Stimulated activated CD8-positive, alpha-beta memory T cell treated with anti-CD3 and anti-CD28 coated beads, Interleukin-7, amount 100 ng/mL, for 1 hour (primary cell): ENCODE data around the gene CDH23.

Experiments used
- DNase-seq, 2 donors: peaks; one replicate each; pipeline ENCODE4 v3.0.0-alpha.2; 2020; ENCODE audit warnings: low read depth in 2 of 2

The CDH23 gene

DNA sequence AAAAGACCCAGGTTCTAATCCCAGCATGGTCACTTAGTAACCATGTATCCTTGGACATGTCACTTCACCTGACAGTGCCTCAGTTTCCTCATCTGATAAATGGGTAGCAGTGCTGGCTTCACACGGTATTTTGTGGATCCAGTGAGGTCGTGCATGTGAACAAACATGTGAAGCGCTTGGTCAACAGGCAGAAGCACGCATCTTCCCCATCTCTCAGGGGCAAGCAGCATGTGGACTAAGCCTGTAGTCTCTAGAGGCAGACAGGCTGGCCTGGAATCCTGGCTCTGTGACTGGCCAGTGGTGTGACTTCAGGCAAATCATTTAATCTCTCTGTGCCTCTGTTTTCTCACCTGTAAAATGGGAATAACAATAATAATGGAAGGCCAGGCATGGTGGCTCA is 207.0 kb downstream of the CDH23 start:
- DNase-seq, result no peak

DNA sequence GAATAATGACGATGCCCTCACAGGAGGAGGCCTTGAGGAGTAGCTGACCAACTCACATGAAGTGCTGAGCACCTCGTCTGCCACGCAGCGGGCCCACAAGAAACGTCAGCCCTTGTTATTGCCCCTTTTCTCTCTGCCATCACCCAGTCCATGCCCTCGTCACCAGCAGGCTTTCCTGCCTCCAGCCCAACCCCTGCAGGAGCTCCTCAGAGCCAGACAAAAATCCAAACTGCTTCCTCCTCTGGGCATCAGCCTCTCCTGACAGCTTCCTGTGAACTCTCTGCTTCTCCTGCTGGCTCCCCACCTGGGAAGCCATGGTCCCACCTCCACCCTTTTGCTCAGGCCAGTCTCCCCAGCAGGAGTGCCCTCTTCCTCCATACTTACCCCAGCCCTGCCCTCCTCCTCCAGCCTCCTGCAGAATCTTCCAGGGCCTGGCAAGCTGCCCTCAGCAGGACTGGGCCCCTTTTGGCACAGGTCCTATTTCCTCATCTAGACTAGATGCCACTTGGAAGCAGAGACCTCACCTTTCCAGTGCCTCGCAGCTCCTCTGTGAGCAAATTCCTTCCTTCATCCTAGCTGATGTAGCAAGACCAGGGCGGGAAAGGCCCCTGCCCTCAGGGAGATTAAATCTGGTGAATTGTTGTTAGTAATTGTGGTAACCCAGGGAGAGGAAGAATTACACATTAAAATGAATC is 207.8 kb downstream of the CDH23 start:
- DNase-seq, result no peak

DNA sequence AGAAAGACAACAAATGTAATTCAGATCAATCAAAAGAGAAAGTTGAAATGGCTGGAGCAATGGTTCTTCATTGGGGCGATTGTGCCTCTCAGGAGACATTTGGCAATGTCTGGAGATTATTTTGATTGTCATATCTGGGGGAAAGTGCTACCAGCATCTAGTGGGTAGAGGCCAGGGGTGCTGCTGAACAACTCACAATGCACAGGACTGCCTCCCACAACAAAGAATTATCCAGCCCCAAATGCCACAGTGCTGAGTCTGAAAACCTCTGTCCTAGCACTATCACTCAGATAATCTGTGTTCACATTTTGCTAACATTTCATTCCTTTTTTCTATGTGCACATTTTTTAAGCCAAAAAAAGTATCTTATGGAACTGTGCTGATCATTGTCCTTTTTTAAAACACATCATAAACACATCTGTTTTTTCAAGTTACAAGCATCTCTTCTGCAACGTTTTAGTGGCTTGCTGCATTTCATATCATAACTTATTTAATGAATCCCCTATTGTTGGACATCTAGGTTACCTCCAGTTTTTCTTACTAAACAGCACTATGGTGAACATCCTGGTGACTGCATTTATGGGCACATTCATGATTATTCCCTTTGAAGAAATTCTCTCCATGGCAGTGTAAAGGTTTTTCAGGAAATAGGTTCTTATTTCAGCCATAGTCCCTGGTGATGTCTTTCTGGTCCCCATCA is 208.7 kb downstream of the CDH23 start:
- DNase-seq, result no peak

DNA sequence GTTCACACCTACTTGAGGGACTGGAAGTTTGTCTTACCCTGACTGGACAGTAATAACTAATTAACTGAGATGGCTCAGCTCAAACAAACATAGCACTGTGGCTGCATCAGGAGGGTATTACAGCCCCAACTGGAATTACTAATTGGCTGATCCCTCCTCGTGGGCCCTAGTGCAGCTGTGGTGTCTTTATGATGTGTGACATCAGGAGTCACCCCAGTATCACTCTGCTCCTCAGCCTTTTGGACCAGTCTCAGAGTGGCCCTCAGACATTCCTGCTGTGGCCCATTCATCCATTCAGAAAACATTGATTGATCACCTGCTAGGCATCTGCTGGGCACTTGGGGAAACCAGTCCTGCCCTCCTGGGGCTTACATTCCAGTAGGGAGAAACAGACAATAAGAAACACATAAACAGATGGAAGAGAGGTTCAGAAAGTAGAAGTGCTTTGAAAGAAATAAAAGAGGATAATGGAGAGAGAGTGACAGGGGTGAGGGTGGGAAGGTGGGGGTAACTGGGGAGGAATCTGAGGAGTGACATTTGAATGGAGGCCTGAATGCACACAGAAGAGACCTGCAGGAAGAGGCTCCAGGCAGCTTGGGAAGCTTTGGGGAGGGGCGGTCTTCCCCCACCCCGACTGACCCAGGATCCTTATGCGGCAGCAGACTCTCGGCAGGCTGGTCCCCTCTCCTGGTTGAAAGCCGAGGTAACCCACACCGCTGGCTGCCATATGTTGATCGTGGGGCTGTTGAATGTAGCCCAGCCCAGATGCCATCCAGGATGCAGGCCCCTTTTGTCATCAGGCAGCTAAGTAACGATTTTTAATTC is 209.7 kb downstream of the CDH23 start:
- DNase-seq, result no peak

DNA sequence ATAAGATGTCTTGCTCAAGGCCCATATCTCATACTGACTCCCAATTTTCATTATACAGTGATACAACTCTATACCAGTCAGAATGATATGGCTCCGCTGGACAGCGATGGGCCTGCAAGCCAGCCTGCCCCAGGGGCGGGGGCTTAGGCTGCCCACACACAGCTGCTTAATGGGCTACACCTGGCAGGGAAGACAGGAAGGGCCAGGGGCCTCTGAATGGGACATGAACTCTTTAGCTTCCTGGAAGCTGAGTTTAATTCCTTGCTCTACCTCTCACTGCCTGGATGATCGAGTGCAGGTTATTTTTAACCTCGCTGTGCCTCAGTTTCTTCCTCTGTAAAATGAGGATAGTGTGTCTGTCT is 210.3 kb downstream of the CDH23 start:
- DNase-seq, result no peak

DNA sequence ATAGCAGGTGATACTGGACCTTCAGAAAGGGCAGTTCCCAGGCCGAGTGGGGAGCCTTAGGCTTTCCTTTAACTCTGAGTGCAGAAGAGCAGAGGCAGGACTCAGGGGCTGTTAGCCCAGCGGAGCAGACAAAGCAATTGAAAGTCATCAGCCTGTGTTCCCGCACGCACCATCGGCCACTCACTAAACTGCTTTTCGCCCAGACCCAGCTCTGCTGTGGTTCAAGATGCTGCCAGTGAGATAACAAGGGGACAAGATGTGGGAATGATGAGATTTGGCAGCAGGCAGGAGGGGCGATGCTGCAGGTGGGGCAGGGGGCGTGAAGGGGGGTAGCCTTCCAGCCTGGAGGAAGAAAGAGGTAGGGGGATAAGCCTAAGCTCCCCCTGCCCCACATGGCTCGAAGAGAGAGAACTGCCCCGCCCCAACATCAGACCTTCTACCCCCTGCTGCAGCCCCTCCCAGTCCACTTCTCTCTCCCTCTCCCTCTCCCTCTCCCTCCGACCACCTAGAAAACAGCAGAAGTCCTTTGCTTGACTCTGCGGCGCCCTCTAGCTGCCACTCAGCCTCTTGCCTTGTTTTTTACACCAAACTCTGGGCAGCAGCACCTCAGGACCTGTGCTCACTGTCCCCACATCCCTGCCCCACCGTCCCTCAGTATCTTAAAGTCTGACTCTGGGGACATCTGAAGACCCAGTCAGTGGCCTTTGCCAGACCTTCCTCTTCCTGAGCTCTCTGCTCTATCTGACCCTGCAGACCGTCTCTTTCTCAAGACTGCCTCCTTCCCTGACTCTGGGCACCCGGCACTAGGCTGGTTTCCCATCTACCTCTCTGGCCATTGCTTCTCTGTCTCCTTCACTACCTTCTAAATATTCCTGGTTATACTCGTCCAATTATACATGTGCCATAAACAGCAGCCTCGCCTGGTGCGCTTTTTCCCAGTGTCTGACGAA is 212.4 kb downstream of the CDH23 start:
- peak; percentile 4 to 30 for DNase-seq

DNA sequence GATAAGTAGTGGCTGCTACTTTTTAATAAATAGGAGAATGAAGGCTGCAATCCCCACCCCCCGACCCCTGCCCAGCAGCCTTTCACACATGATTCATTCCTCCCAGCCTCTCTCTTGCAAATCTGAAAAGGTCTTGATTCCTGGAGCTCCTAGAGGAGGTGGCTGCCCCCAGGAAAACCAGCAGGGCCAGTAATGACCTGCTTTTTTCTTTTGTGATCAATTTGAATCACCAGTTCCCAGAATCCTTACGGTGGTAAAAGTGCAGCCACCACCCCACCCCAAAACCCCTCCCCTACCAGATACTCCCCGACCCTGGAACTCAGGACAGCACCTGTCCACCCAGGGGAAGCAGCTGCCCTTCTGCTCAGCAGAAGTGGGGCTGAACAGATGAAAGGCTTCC is 213.9 kb downstream of the CDH23 start:
- DNase-seq, result no peak

DNA sequence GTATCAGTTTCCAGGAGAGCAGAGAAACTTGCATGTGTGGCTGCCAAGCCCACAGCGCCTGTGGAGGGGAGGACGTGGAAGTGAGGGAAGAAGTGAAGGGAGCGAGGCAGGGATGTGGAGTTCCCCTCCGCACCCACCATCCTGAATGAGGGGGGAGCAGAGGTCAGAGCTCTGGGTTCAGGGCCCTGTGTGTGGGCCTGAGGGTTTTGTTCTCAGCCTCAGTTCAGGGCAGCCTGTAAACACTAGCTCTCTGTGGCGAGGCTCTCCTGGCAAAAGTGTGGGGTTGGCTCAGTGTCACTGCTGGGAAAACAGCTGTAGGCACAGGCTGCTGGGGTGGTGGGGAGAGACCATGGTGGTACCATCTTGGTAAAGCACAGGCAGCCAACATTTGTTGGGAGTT is 214.4 kb downstream of the CDH23 start:
- DNase-seq, result no peak

DNA sequence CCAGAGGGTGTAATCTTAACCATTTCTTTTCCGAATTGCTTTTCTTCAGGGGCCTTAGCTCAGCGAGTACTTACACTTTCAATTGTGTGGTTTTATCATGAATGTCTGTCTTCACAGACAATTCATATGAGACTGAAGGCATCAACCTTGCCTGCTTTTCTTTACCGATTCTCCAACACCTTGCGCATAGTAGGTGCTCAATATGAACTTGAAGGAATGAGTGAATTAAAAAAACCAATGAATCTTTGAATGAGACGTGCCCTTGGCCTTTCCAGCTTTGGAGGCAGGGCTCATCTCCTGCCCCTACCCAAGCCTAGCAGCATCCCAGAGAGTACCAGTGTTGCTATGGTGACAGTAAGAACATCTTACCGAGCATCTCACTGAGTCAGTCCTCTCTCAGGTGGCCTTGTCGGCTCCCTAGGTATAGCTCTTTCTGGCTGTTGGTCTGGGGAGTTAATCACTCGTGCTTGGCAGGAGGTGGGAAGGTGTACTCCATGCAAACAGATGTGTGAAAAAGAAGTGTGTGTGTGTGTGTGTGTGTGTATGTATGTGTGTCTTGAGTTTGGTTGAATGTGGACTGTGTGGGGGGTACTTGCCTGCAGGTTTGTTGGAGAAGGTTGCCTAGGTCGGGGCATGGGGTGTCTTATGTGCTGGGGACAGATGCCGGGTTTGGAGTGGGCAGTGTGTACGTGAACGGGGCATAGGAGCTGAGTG is 215.1 kb downstream of the CDH23 start:
- no peak for DNase-seq

DNA sequence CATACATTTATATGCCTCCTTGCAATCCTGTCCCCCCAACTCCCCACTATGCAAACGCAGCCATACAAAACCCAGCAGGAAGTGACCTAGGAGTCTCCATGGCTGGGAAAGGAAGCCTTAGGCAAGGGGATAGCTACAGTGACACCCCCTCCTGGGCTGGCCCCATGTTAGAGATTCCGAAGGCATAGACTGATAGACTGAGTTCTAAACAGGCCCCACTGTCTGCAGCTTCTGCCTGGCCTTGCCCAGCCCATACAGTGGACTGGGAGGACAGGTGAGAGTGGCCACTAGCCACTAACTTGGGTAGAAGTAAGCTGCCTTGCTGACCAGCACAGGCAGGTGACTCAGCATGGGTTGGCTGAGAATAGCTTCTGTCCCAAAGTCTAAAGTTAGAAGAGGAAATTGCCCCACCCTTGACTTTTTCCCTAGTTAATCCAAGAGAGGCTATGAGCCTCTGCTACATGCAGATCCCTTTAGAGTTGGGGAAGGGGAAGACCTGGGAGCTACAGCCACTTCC is 216.6 kb downstream of the CDH23 start:
- DNase-seq, result no peak

DNA sequence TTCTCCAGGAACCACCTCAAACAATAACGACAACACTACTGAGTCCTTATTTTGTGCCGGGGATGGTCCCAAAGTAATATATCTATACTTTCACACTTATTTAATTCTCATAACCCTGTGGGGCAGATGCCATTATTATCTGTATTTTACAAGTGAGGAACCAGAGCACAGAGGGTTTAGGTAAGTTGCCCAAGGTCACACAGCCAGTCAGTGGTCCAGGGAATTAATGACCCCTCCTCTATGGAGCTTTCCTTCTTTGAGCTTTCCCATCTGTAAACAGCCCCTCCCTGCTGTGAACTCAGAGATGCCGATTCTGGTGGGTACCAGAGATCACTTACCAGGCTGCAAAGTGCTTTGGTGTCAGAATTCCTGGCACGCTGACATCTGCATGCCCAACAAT is 217.2 kb downstream of the CDH23 start:
- DNase-seq, result no peak

DNA sequence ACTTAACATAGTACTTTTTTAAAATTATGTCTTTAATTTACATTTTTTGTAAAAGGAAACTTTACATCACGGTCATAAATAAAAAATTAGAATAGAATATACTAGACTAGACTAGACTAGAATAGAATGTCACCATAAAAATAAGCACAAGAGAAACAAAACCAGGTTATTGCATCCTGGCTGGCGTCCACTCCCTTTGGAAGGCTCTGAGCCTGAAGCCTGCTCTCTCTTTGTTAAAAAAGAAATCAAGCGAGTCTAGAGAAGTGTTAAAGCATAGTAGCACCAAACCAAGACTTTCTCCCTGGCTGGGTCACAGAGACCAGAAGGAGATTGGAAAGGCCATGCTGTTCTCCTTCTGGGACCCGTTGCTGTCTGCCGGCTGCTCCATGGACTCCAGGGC is 218.2 kb downstream of the CDH23 start:
- DNase-seq, result no peak

DNA sequence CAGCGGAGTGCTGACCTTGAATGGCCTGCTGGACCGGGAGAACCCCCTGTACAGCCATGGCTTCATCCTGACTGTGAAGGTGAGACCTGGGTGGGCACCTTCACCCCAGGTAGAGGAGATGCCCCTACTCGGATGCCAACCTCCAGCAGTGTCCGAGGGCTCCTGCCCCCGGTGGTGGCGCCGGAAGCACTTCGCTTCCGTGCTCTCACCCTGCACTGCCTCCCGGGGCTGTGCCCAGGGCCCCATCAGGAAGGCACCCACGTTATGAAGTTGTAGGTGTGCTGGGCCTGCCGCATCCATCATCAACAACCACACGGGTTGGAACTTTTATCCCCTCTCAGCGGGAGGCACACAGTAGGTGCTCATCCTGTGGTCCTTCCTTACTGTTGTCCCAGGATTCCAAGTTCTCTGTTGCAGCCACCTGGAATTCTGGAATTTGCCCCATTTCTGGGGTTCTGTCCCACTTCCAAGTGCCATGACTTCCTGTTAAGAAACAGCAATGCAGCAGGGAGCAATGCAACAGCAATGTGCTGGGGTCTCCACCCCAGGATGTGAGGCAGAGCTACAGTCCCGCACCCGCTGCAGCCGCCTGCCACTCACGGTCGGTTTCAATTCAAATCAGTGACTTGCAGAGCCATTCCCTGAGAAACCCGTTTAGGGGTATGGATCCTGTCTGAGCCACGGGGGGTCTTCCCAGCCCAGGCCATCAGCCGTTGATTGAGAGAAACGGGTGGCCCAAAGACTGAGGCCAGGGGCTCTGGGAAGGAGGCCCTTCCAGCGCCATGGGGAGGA is 219.0 kb downstream of the CDH23 start:
- DNase-seq, result no peak

DNA sequence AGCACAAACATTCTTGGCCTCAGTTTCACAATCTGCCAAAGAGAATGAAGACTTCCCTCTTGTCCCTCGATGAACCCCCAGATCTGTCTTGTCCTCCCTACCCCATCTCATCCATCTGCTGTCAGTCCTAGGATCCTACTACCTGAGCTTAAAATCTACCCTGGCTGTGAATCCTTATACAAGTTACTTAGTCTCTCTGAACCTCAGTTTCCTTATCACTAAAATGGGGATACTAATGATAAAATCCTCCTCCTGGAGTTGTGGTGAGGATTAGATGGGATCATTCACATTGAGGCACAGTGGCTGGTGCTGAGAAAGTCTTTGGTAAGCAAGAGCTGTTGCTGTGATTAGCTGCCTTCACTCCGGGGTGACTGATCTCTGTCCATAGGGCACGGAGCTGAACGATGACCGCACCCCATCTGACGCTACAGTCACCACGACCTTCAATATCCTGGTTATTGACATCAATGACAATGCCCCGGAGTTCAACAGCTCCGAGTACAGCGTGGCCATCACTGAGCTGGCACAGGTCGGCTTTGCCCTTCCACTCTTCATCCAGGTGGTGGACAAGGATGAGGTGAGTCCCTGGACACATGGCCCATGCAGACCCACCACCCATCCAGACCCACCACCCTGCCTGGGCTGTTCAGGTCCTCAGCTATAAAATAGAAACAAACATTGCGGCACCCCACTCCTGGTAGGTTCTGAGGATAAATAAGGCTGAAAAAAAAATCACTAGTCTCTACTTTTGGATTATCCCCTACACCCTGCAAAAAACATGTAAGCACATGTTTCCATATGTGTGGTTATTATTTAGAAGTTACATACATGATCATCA is 220.3 kb downstream of the CDH23 start:
- DNase-seq, result no peak

DNA sequence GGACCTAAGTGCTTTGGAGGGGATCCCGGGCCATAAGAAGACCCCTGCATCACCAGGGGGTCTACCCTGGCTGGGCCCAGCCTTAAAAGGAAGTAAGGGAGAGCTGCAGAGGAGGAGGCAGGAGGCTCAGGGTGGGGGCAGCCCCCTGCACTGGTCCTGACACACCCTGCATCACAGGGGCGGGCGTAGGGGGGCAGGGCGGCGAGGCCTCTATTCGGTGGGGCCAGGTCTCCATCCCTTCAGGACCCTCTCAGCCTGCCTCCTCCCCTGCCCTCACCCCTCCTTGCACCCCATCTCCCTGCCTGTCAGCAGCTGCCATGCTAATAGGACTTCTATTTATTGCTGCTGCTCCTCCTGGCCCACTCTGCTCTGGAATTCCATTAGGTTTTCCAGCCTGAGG is 221.5 kb downstream of the CDH23 start:
- DNase-seq, result no peak

DNA sequence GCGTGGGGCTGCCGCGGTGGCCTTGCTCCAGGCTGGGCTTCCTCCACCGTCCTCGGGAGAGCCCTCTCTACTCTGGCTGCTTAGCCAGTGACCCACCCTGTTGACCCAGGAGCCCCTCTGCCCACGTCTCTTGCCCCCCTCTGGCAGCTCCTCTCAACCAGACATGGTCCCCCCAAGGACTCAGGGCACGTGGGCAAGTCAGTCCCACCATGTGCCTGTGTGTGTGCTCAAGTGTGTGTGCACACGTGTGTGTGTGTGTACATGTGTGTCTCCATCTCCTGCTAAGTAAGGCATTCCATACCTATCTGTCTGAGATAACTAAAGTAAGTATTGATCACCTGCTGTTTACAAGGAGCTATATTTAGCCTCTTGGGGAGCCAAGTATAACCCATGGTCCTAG is 221.9 kb downstream of the CDH23 start:
- no peak for DNase-seq

DNA sequence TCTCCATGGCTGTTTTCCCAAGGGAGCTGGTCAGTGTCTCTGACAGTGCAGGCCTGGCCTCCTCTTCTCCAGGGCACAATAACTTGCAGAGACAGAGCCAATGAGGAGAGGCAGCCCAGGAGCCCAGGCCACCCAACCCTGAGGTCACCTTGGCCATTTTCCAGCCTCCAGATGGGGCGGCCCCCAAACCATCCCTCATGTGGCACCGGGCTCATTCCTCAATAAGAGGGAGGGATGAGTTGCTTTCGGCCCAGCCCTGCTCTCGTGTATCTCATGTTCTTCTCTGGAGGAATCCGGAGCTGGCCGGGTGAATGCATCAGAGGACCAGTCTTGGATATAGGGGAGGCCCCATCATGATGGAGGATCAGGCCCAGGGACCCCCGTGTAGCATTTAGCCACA is 223.9 kb downstream of the CDH23 start:
- DNase-seq, result no peak

DNA sequence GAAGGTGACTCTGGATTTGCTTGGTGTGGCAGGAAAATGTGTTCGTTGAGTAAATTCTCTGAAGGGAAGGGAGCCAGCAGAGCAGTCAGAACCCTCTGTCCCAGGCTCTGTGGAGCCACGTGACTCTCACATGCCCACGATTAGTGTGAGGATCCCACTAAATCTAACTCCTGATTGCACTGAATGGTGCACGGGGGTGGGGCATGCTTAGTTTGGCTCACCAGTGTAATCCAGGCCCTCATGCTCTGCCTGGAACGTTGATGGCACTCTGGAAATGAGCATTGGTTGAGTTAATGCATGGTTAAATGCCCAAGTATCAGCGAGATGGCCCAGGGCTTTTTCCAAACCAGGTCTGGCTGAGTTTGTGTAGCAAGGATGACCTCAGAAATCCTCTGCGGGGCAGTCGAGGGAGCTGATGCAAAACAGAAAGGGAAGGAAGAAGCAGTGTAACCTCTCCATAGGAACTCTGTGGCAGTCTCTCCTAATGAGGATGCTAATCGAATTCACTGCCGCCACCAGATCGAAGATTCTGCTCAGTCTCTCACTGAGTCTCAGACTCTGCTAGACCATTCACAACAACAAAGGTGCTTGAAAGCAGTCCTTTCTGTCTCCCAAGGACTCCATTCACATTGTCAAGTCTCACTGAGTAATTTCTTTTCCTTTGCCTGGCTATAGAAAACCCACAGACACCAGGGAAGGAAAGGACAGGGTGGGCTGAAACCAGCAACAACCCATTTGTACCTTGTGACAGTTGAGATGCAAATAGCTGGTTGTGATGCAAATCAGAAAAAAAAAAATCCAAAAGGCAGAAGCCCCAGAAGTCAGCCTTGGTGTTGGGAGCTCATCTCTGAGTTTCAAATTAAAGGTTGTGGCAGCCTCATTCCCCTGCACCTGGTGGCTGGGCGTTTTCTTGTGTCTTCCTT is 224.8 kb downstream of the CDH23 start:
- DNase-seq, result no peak
